ENCODE measurements around the gene ZBTB45. TPM values are rescaled to one million over a fixed set of nuclear protein-coding genes. Genes with fewer than 3 reads are reported as not detected.

ZBTB45 gene
- total RNA-seq, 1 experiment from 2014 or later = 12.0 TPM

GRCh38 chr19:58545286-58546018 lies 25.8 kb upstream of the ZBTB45 start:
- ChIA-PET POLR2A (interaction anchor here (1.3 to 2.4 kb wide), 3 partner anchors 10 to 25 kb away, joined by 3 to 21 read pairs (median 14); partner anchors contain the start of genes CHMP2A and ZBTB45), RAD21 (ENCODE audit: low non-redundant PET in 1 of 2, low total read pairs in 2 of 2, uncharacterized antibody in 2 of 2, unreplicated experiment in 2 of 2) (no interaction called here), CTCF (no interaction called here)
- no peak overlapping the region for H2AFZ ChIP-seq (ENCODE audit: low read depth, low read length, poor library complexity, severe bottlenecking)
- H3K36me3 ChIP-seq (ENCODE audit: control insufficient read depth in 1 of 2, insufficient read depth in 2 of 2, low read length in 2 of 2) = peaks cover 41 to 53% of the 10 kb centered on the region in 2 experiments; a peak in 3 of 4 replicates
- DNase-seq (ENCODE audit: low read depth, low spot score) (no peak), ATAC-seq (no peak)
- H3K9ac ChIP-seq (ENCODE audit: low read length) = peak overlapping the region; percentile 93
- peak overlapping the region; percentile 90 to 94 for H3K4me3 ChIP-seq (replicated peaks in 1 of 2; ENCODE audit: low read depth in 1 of 2, low read length in 2 of 2)
- H3K27me3 ChIP-seq (ENCODE audit: insufficient read depth, low read length) = peaks cover 1% of the 10 kb centered on the region; the same call in 1 of the 2 replicates
- intact Hi-C loops (cut with micrococcal nuclease) = no loop called here
- peaks cover 32% of the 10 kb centered on the region; the same call in 1 of the 2 replicates for H4K20me1 ChIP-seq (ENCODE audit: insufficient read depth)
- H3K79me2 ChIP-seq (ENCODE audit: insufficient read depth, low read length) = peaks cover 59% of the 10 kb centered on the region
- no peaks in the 10 kb centered on the region for H3K9me3 ChIP-seq (ENCODE audit: control insufficient read depth in 1 of 2, insufficient read depth in 1 of 2, low read depth in 1 of 2, low read length in 2 of 2)
- peaks cover 14 to 27% of the 10 kb centered on the region in 2 experiments for H3K4me1 ChIP-seq (ENCODE audit: control insufficient read depth in 1 of 2, insufficient read depth in 2 of 2, low read length in 2 of 2)
- no peaks in the 10 kb centered on the region for H3K9me2 ChIP-seq (ENCODE audit: insufficient read depth)
- TSS peak; percentile 56 for BruUV-seq (replicated peaks)
- TF ChIP-seq ELF1 (IDR thresholded peaks at IDR 0.05; ENCODE audit: borderline replicate concordance, low read depth) (no peak), TCF7L2 (IDR thresholded peaks at IDR 0.05; ENCODE audit: borderline replicate concordance, extremely low read depth, insufficient read depth, insufficient read length) (no peak), ATF3 (IDR thresholded peaks at IDR 0.05) (no peak), POLR2A (IDR thresholded peaks at IDR 0.05; ENCODE audit: borderline replicate concordance, extremely low read depth, insufficient read depth, insufficient read length) (no peak), YY1 (IDR thresholded peaks at IDR 0.05; ENCODE audit: extremely low read depth, insufficient replicate concordance, low read depth, low read length) (no peak), ZFX (IDR thresholded peaks at IDR 0.05) (no peak), CTCF (IDR thresholded peaks at IDR 0.05 in 2 of 3, conservative IDR thresholded peaks at IDR 0.05 in 1 of 3; ENCODE audit: borderline replicate concordance in 1 of 3, insufficient read depth in 1 of 3, low read depth in 2 of 3, low read length in 2 of 3) (no peak), EZH2phosphoT487 (IDR thresholded peaks at IDR 0.05; ENCODE audit: borderline replicate concordance) (no peak), SIN3A (IDR thresholded peaks at IDR 0.05; ENCODE audit: low read depth) (no peak), FOSL1 (IDR thresholded peaks at IDR 0.05; ENCODE audit: low read depth) (no peak), CEBPB (IDR thresholded peaks at IDR 0.05; ENCODE audit: low read depth) (no peak), SRF (IDR thresholded peaks at IDR 0.05; ENCODE audit: low read depth) (no peak), SP1 (IDR thresholded peaks at IDR 0.05; ENCODE audit: low read depth) (no peak), RAD21 (IDR thresholded peaks at IDR 0.05; ENCODE audit: low read depth) (no peak), CBX3 (IDR thresholded peaks at IDR 0.05; ENCODE audit: low read depth) (no peak), EZH2 (IDR thresholded peaks at IDR 0.05) (no peak), ZNF274 (IDR thresholded peaks at IDR 0.05; ENCODE audit: low read depth, low read length) (no peak), POLR2AphosphoS5 (IDR thresholded peaks at IDR 0.05; ENCODE audit: low read depth, low read length) (no peak), EGR1 (IDR thresholded peaks at IDR 0.05; ENCODE audit: low read depth) (no peak), REST (IDR thresholded peaks at IDR 0.05; ENCODE audit: low read depth) (no peak)
- H3K27ac ChIP-seq (ENCODE audit: low read depth, low read length) = peak overlapping the region; percentile 77
- H3K4me2 ChIP-seq (ENCODE audit: low read length) = peak overlapping the region; percentile 90
